Mesenchymal stem cell (in vitro differentiated cells and primary cell): Measurements from ENCODE around the gene RNF214.
"Not testable (repeated sequence)": the region's sequence is repeated elsewhere in the genome, so short reads cannot be mapped to it uniquely, and the experiment has no call there.

Source experiments
- DNase-seq: peaks from one replicate; pipeline ENCODE4 v3.0.0-alpha.2; 2013
- H2AFZ ChIP-seq: one replicate; pipeline ENCODE4 v1.6.1; 2013; ENCODE audit warnings: low read depth, mild to moderate bottlenecking, control low read depth, inconsistent platforms, low read length, moderate library complexity
- H2AK5ac ChIP-seq: 2 replicates; pipeline ENCODE4 v1.6.1; 2013; ENCODE audit warnings: low read length, moderate library complexity, mild to moderate bottlenecking, inconsistent platforms; ENCODE audit not compliant: severe bottlenecking
- H2BK120ac ChIP-seq: one replicate; pipeline ENCODE4 v1.6.1; 2013; ENCODE audit warnings: low read depth, mild to moderate bottlenecking, inconsistent platforms, low read length, moderate library complexity
- H2BK12ac ChIP-seq, 2 experiments: one replicate each; pipeline ENCODE4 v1.6.1; 2013; ENCODE audit warnings: inconsistent platforms in 2 of 2, low read length in 2 of 2, mild to moderate bottlenecking in 2 of 2, moderate library complexity in 2 of 2, control low read depth in 1 of 2
- H2BK15ac ChIP-seq: one replicate; pipeline ENCODE4 v1.6.1; 2013; ENCODE audit warnings: mild to moderate bottlenecking, low read depth, inconsistent platforms; ENCODE audit not compliant: poor library complexity, severe bottlenecking
- H2BK5ac ChIP-seq: 2 replicates; pipeline ENCODE4 v1.6.1; 2013; ENCODE audit warnings: low read depth, mild to moderate bottlenecking, low read length, control low read depth, inconsistent platforms; ENCODE audit not compliant: poor library complexity, severe bottlenecking
- H3K14ac ChIP-seq, 2 experiments: one replicate each; pipeline ENCODE4 v1.6.1; 2013; ENCODE audit warnings: inconsistent platforms in 2 of 2, low read length in 2 of 2, control low read depth in 1 of 2, mild to moderate bottlenecking in 1 of 2, moderate library complexity in 1 of 2
- H3K18ac ChIP-seq, 2 experiments: one replicate each; pipeline ENCODE4 v1.6.1; 2013; ENCODE audit warnings: inconsistent platforms in 2 of 2, low read length in 2 of 2, control low read depth in 1 of 2, low read depth in 1 of 2, mild to moderate bottlenecking in 1 of 2
- H3K23ac ChIP-seq, 2 experiments: one replicate each; pipeline ENCODE4 v1.6.1; 2013; ENCODE audit warnings: inconsistent platforms in 2 of 2, low read length in 2 of 2, mild to moderate bottlenecking in 2 of 2, moderate library complexity in 2 of 2, control low read depth in 1 of 2
- H3K27ac ChIP-seq: 2 replicates; pipeline ENCODE4 v1.5.1; 2013; ENCODE audit warnings: mild to moderate bottlenecking, moderate library complexity, low read length, control low read depth, inconsistent platforms; ENCODE audit not compliant: poor library complexity, severe bottlenecking
- H3K27me3 ChIP-seq, 2 experiments: 2 replicates each; pipeline versions ENCODE4 v1.6.1 to v1.7.0; 2013; ENCODE audit warnings: low read length in 2 of 2, mild to moderate bottlenecking in 2 of 2, moderate library complexity in 2 of 2, control low read depth in 1 of 2, inconsistent platforms in 1 of 2; ENCODE audit not compliant: control insufficient read depth in 1 of 2, insufficient read depth in 1 of 2
- H3K36me3 ChIP-seq, 2 experiments: 2 replicates each; pipeline versions ENCODE4 v1.6.1 to v1.7.0; 2013; ENCODE audit warnings: low read length in 2 of 2, control low read depth in 1 of 2, inconsistent platforms in 1 of 2, low read depth in 1 of 2, mild to moderate bottlenecking in 1 of 2; ENCODE audit not compliant: insufficient read depth in 2 of 2, control insufficient read depth in 1 of 2
- H3K4ac ChIP-seq, 2 experiments: one replicate each; pipeline ENCODE4 v1.6.1; 2013; ENCODE audit warnings: inconsistent platforms in 2 of 2, low read length in 2 of 2, mild to moderate bottlenecking in 2 of 2, moderate library complexity in 2 of 2, control low read depth in 1 of 2, low read depth in 1 of 2
- H3K4me1 ChIP-seq: 2 replicates; pipeline ENCODE4 v1.6.1; 2013; ENCODE audit warnings: low read depth, low read length, control low read depth; ENCODE audit not compliant: control insufficient read depth, insufficient read depth
- H3K4me2 ChIP-seq: 2 replicates; pipeline ENCODE4 v1.6.1; 2013; ENCODE audit warnings: low read length, mild to moderate bottlenecking, inconsistent platforms; ENCODE audit not compliant: poor library complexity, severe bottlenecking
- H3K4me3 ChIP-seq, 2 experiments: 2 replicates each; pipeline versions ENCODE4 v1.5.1 to v1.7.0; 2013; ENCODE audit warnings: low read length in 2 of 2, mild to moderate bottlenecking in 2 of 2, control low read depth in 1 of 2, low read depth in 1 of 2; ENCODE audit not compliant: insufficient read depth in 1 of 2
- H3K79me1 ChIP-seq: replicated peaks from 2 replicates; pipeline ENCODE4 v1.6.1; 2013; ENCODE audit warnings: mild to moderate bottlenecking, control low read depth, low read length, inconsistent platforms; ENCODE audit not compliant: poor library complexity, severe bottlenecking
- H3K9ac ChIP-seq: 2 replicates; pipeline ENCODE4 v1.7.0; 2013; ENCODE audit warnings: mild to moderate bottlenecking, low read length, moderate library complexity
- H3K9me3 ChIP-seq: 2 replicates; pipeline ENCODE4 v1.7.0; 2013; ENCODE audit warnings: mild to moderate bottlenecking, low read length; ENCODE audit not compliant: control insufficient read depth
- H4K8ac ChIP-seq: one replicate; pipeline ENCODE4 v1.6.1; 2013; ENCODE audit warnings: inconsistent platforms, mild to moderate bottlenecking, low read length, moderate library complexity
- H4K91ac ChIP-seq: one replicate; pipeline ENCODE4 v1.6.1; 2013; ENCODE audit warnings: mild to moderate bottlenecking, low read length, inconsistent platforms
- WGBS: methylation state at CpG from one replicate; pipeline ENCODE4 v1.1.7; 2013; ENCODE audit warnings: mixed read lengths; 5-methylcytosine and 5-hydroxymethylcytosine counted together

RNF214 gene

DNA sequence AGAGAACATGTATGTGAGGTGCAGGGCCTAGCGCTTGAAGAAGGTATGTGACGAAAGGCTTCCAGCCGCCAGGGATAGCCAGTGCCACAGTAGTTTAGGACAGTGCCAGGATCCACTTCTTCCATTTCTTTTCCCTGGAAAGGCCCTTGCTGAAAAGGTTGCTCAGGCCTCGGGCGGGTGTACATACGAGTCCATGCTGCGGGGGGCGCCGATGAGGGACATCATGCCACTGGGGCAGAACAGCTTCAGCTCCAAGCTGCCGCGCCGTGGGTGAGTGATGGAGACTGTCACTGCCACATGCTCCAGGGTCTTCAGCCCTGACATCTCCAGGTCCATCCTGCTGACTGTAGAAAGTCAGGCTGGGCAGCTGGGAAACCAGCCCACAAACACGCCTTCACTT, 23.8 kb upstream of the RNF214 start:
- not testable (repeated sequence) for H3K9ac ChIP-seq, H3K4me2 ChIP-seq, H3K14ac ChIP-seq, H2BK5ac ChIP-seq, DNase-seq, H2AK5ac ChIP-seq, H2BK120ac ChIP-seq, H3K27me3 ChIP-seq, H2BK15ac ChIP-seq, H3K23ac ChIP-seq, H3K4me3 ChIP-seq, H4K8ac ChIP-seq, H3K18ac ChIP-seq, H2AFZ ChIP-seq, H3K27ac ChIP-seq, H4K91ac ChIP-seq, H3K4ac ChIP-seq, H3K9me3 ChIP-seq, H2BK12ac ChIP-seq, H3K79me1 ChIP-seq
- no CpG with 5 or more reads among the region's 13 CpGs for WGBS
- peaks cover 31 to 43% of the 10 kb centered on the region in 2 experiments for H3K36me3 ChIP-seq
- H3K4me1 ChIP-seq, result peaks cover 16% of the 10 kb centered on the region

DNA sequence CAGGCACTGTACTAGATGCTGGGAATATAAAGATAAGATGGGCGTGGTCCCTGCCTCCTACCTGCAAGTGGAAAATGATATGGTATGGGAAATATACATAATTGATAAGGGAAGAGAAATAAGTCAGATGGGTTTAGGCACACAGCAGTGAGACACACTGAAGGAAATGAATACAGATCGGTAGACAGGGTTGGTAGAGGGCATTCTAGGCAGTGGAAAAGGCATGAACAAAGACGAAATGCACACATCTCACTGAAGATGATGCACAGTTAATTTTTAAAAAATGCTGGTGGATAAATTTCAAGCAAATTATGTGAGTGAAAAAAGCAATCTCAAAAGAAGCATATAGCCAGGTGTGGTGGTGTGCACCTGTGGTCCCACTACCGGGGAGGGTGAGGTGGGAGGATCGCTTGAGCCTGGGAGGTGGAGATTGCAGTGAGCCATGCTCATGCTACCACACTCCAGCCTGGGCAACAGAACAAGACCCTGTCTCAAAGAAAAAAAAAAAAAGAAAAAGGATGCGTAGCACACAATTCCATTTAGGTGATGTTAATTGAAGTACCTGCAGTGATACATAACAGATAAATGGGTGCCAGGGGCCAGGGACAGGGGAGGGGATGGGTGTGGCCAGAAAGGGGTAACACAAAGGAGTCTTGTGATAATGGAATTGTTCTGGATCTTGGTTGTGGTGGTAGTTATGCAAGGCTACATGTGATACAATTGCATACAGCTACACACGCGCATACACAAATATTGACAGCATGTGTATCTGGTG, 22.9 kb upstream of the RNF214 start:
- H2AFZ ChIP-seq, H3K79me1 ChIP-seq, H2BK120ac ChIP-seq, H3K4ac ChIP-seq, H3K18ac ChIP-seq, H3K14ac ChIP-seq, H3K23ac ChIP-seq, H3K27ac ChIP-seq, H4K91ac ChIP-seq, H2BK12ac ChIP-seq, H2AK5ac ChIP-seq, H3K27me3 ChIP-seq, H2BK5ac ChIP-seq, H3K9me3 ChIP-seq, H3K9ac ChIP-seq, DNase-seq, H4K8ac ChIP-seq, H3K4me2 ChIP-seq, H3K4me3 ChIP-seq, H2BK15ac ChIP-seq: not testable (repeated sequence)
- Histone ChIP-seq H3K4me1 (peaks cover 12% of the 10 kb centered on the region), H3K36me3 (peaks cover 25 to 41% of the 10 kb centered on the region in 2 experiments)
- 96% methylated on average over 5 of the region's 8 CpGs for WGBS

DNA sequence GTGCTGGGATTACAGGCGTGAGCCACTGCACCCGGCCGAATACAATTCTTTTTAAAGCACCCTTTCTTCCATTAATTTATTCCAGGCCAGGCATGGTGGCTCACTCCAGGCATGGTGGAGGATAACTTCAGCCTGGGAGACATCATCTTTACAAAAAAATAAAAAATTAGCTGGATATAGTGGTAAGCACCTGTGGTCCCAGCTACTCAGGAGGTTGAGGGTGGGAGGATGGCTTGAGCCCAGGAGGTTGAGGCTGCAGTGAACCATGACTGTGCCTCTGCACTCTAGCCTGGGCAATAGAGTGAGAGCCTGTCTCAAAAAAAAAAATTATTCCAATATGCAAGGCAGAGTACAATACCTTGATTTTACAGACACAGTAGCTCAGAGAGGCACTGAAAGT, 21.9 kb upstream of the RNF214 start:
- 100% methylated on average over 3 of the region's 3 CpGs for whole genome bisulfite sequencing
- H3K27ac ChIP-seq, result no peak overlapping the region
- H3K36me3 ChIP-seq, result peaks cover 19 to 38% of the 10 kb centered on the region in 2 experiments
- H2AK5ac ChIP-seq, result no peak overlapping the region
- no peak overlapping the region for H2BK5ac ChIP-seq
- H3K14ac ChIP-seq, result no peak overlapping the region
- H2BK12ac ChIP-seq, result no peak overlapping the region
- no peak overlapping the region for H4K91ac ChIP-seq
- no peak overlapping the region for H4K8ac ChIP-seq
- no peak overlapping the region for H2BK15ac ChIP-seq
- H3K9ac ChIP-seq, result no peak overlapping the region
- H3K9me3 ChIP-seq, result no peaks in the 10 kb centered on the region
- no peak for DNase-seq
- H3K27me3 ChIP-seq, result no peaks in the 10 kb centered on the region
- no peak overlapping the region for H3K4me3 ChIP-seq
- no peak overlapping the region for H3K4me2 ChIP-seq
- H2BK120ac ChIP-seq, result no peak overlapping the region
- no peak overlapping the region for H3K18ac ChIP-seq
- no peak overlapping the region for H3K4ac ChIP-seq
- no peaks in the 10 kb centered on the region for H3K79me1 ChIP-seq
- no peak overlapping the region for H2AFZ ChIP-seq
- peaks cover 6% of the 10 kb centered on the region for H3K4me1 ChIP-seq
- H3K23ac ChIP-seq, result no peak overlapping the region

- H4K91ac ChIP-seq, result no peak overlapping the region
- no peak overlapping the region for H2BK120ac ChIP-seq
- peaks cover 3% of the 10 kb centered on the region for H3K4me1 ChIP-seq
- H2AFZ ChIP-seq, result no peak overlapping the region
- no peak overlapping the region for H2BK15ac ChIP-seq
- H3K79me1 ChIP-seq, result no peaks in the 10 kb centered on the region
- no peaks in the 10 kb centered on the region for H3K9me3 ChIP-seq
- no peak overlapping the region for H2BK5ac ChIP-seq
- H3K4me3 ChIP-seq, result no peak overlapping the region
- H3K18ac ChIP-seq, result no peak overlapping the region
- H3K23ac ChIP-seq, result no peak overlapping the region
- DNase-seq, result no peak
- H2AK5ac ChIP-seq, result no peak overlapping the region
- no peak overlapping the region for H3K14ac ChIP-seq
- no peak overlapping the region for H4K8ac ChIP-seq
- no peaks in the 10 kb centered on the region for H3K27me3 ChIP-seq
- H3K27ac ChIP-seq, result no peak overlapping the region
- H3K9ac ChIP-seq, result no peak overlapping the region
- H3K4me2 ChIP-seq, result no peak overlapping the region
- H3K4ac ChIP-seq, result no peak overlapping the region
- H2BK12ac ChIP-seq, result no peak overlapping the region
- 97% methylated on average over 10 of the region's 11 CpGs for WGBS
- H3K36me3 ChIP-seq, result peaks cover 24 to 56% of the 10 kb centered on the region in 2 experiments
Observed at GRCh38 chr11:117212697-117213355, 19.6 kb upstream of the RNF214 start.
